ENCODE measurements around the gene GALK2.

GALK2 gene

DNA sequence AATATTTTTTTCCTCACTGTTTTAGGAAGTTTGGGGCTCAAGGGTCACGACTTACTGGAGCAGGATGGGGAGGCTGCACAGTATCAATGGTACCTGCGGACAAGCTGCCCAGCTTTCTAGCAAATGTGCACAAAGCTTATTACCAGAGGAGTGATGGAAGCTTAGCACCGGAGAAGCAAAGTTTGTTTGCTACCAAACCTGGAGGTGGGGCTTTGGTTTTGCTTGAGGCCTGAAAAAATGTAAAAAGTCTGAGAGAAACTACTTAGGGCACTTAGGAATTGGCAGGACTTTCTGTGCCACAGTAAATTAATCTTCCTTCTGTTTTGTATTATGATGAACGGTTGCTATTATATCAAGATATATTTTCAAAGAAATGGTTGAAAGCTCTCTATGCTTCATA is 157.9 kb downstream of the GALK2 start:
- Histone ChIP-seq H3K27ac (replicated peaks; ENCODE audit: low read length) (no peak overlapping the region), H4K91ac (ENCODE audit: low read depth, low read length, poor library complexity) (no peak overlapping the region), H3K4me3 (ENCODE audit: low read length in 2 of 2) (no peak overlapping the region), H3K18ac (ENCODE audit: low read length) (no peak overlapping the region), H3K4me1 (ENCODE audit: control insufficient read depth in 2 of 2, insufficient read depth in 1 of 2, low read depth in 1 of 2, low read length in 2 of 2) (peaks cover 1 to 13% of the 10 kb centered on the region in 2 donors), H2AK5ac (ENCODE audit: low read depth, low read length) (no peak overlapping the region), H4K8ac (ENCODE audit: low read depth, low read length) (no peak overlapping the region), H3K14ac (ENCODE audit: low read length) (no peak overlapping the region), H2BK15ac (ENCODE audit: low read length) (no peak overlapping the region), H2BK12ac (ENCODE audit: low read length) (no peak overlapping the region), H2BK120ac (ENCODE audit: low read depth, low read length) (no peak overlapping the region), H3K79me1 (ENCODE audit: low read depth, low read length) (no peaks in the 10 kb centered on the region), H3K4ac (ENCODE audit: low read length) (no peak overlapping the region), H3K23ac (ENCODE audit: low read depth, low read length, poor library complexity) (no peak overlapping the region), H3K36me3 (replicated peaks in 1 of 2; ENCODE audit: control insufficient read depth in 2 of 2, insufficient read depth in 2 of 2, low read length in 2 of 2) (peaks cover 0 to 2% of the 10 kb centered on the region in 2 donors), H3K9me3 (replicated peaks in 1 of 2; ENCODE audit: control insufficient read depth in 2 of 2, insufficient read depth in 1 of 2, low read depth in 1 of 2, low read length in 2 of 2) (no peaks in the 10 kb centered on the region), H3K4me2 (ENCODE audit: insufficient read depth, low read length, poor library complexity, severe bottlenecking) (no peak overlapping the region), H3K9ac (ENCODE audit: low read depth, low read length, poor library complexity) (no peak overlapping the region), H3K27me3 (ENCODE audit: control insufficient read depth in 3 of 3, insufficient read depth in 3 of 3, low read depth in 1 of 3, low read length in 3 of 3) (no peaks in the 10 kb centered on the region), H2BK5ac (ENCODE audit: low read length) (no peak overlapping the region), H2AFZ (ENCODE audit: low read length) (no peak overlapping the region)
- WGBS, 2 donors (ENCODE audit: extremely low coverage in 2 of 2, insufficient read length in 2 of 2, insufficient replicate concordance in 1 of 2) = no CpG with 5 or more reads among the region's 4 CpGs
- DNase-seq (ENCODE audit: low spot score) = no peak

- DNase-seq (ENCODE audit: low spot score) = no peak
- H4K91ac ChIP-seq (ENCODE audit: low read depth, low read length, poor library complexity) = no peak overlapping the region
Observed at GRCh38 chr15:49328941-49329340, 158.9 kb downstream of the GALK2 start.

DNA sequence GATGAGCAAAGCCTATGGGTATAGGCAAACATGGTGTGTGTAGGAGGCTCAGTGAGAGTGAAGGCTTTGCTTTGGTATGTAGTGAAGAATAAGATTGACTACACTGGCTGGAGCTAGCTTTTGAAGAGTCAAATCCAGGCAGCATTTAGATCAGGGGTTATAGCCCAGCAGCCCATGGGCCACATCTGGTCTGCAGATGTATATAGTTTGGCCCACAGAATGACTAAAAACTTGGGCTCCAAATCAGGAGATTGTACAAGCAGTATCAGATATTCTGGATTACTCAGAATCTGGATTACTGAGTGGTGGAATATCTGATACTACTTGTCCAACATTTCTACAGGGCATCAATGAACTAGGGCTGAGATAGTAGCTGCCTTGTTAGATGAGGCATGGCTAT is 160.1 kb downstream of the GALK2 start:
- Histone ChIP-seq H2BK15ac (ENCODE audit: low read length) (no peak overlapping the region), H3K27me3 (ENCODE audit: control insufficient read depth in 3 of 3, insufficient read depth in 3 of 3, low read depth in 1 of 3, low read length in 3 of 3) (no peaks in the 10 kb centered on the region), H3K18ac (ENCODE audit: low read length) (no peak overlapping the region), H4K91ac (ENCODE audit: low read depth, low read length, poor library complexity) (no peak overlapping the region), H2BK5ac (ENCODE audit: low read length) (no peak overlapping the region), H3K9me3 (replicated peaks in 1 of 2; ENCODE audit: control insufficient read depth in 2 of 2, insufficient read depth in 1 of 2, low read depth in 1 of 2, low read length in 2 of 2) (no peaks in the 10 kb centered on the region), H3K79me1 (ENCODE audit: low read depth, low read length) (no peaks in the 10 kb centered on the region), H2AK5ac (ENCODE audit: low read depth, low read length) (no peak overlapping the region), H3K4ac (ENCODE audit: low read length) (no peak overlapping the region), H2BK120ac (ENCODE audit: low read depth, low read length) (no peak overlapping the region), H3K36me3 (replicated peaks in 1 of 2; ENCODE audit: control insufficient read depth in 2 of 2, insufficient read depth in 2 of 2, low read length in 2 of 2) (peaks cover 0 to 2% of the 10 kb centered on the region in 2 donors), H3K14ac (ENCODE audit: low read length) (no peak overlapping the region), H3K9ac (ENCODE audit: low read depth, low read length, poor library complexity) (no peak overlapping the region), H2BK12ac (ENCODE audit: low read length) (no peak overlapping the region), H3K23ac (ENCODE audit: low read depth, low read length, poor library complexity) (no peak overlapping the region), H2AFZ (ENCODE audit: low read length) (no peak overlapping the region), H4K8ac (ENCODE audit: low read depth, low read length) (no peak overlapping the region), H3K4me1 (ENCODE audit: control insufficient read depth in 2 of 2, insufficient read depth in 1 of 2, low read depth in 1 of 2, low read length in 2 of 2) (no peaks in the 10 kb centered on the region), H3K27ac (replicated peaks; ENCODE audit: low read length) (no peak overlapping the region), H3K4me2 (ENCODE audit: insufficient read depth, low read length, poor library complexity, severe bottlenecking) (no peak overlapping the region), H3K4me3 (ENCODE audit: low read length in 2 of 2) (no peak overlapping the region)
- no peak for DNase-seq (ENCODE audit: low spot score)

More at GRCh38 chr15:49328941-49329340, 158.9 kb downstream of the GALK2 start:
- Histone ChIP-seq H4K8ac (ENCODE audit: low read depth, low read length) (no peak overlapping the region), H3K4ac (ENCODE audit: low read length) (no peak overlapping the region), H3K9ac (ENCODE audit: low read depth, low read length, poor library complexity) (no peak overlapping the region), H3K27ac (replicated peaks; ENCODE audit: low read length) (no peak overlapping the region), H2AK5ac (ENCODE audit: low read depth, low read length) (no peak overlapping the region), H2BK15ac (ENCODE audit: low read length) (no peak overlapping the region), H2AFZ (ENCODE audit: low read length) (no peak overlapping the region), H3K36me3 (replicated peaks in 1 of 2; ENCODE audit: control insufficient read depth in 2 of 2, insufficient read depth in 2 of 2, low read length in 2 of 2) (peaks cover 0 to 2% of the 10 kb centered on the region in 2 donors), H3K14ac (ENCODE audit: low read length) (no peak overlapping the region), H3K79me1 (ENCODE audit: low read depth, low read length) (no peaks in the 10 kb centered on the region), H2BK5ac (ENCODE audit: low read length) (no peak overlapping the region), H3K23ac (ENCODE audit: low read depth, low read length, poor library complexity) (no peak overlapping the region), H3K18ac (ENCODE audit: low read length) (no peak overlapping the region), H3K9me3 (replicated peaks in 1 of 2; ENCODE audit: control insufficient read depth in 2 of 2, insufficient read depth in 1 of 2, low read depth in 1 of 2, low read length in 2 of 2) (no peaks in the 10 kb centered on the region), H2BK120ac (ENCODE audit: low read depth, low read length) (no peak overlapping the region), H3K27me3 (ENCODE audit: control insufficient read depth in 3 of 3, insufficient read depth in 3 of 3, low read depth in 1 of 3, low read length in 3 of 3) (no peaks in the 10 kb centered on the region), H2BK12ac (ENCODE audit: low read length) (no peak overlapping the region), H3K4me1 (ENCODE audit: control insufficient read depth in 2 of 2, insufficient read depth in 1 of 2, low read depth in 1 of 2, low read length in 2 of 2) (peaks cover 0 to 6% of the 10 kb centered on the region in 2 donors), H3K4me3 (ENCODE audit: low read length in 2 of 2) (no peak overlapping the region), H3K4me2 (ENCODE audit: insufficient read depth, low read length, poor library complexity, severe bottlenecking) (no peak overlapping the region)

- Histone ChIP-seq H3K27ac (replicated peaks; ENCODE audit: low read length) (no peak overlapping the region), H2BK120ac (ENCODE audit: low read depth, low read length) (no peak overlapping the region), H3K9ac (ENCODE audit: low read depth, low read length, poor library complexity) (no peak overlapping the region), H2BK5ac (ENCODE audit: low read length) (no peak overlapping the region), H4K8ac (ENCODE audit: low read depth, low read length) (no peak overlapping the region), H2AFZ (ENCODE audit: low read length) (no peak overlapping the region), H3K79me1 (ENCODE audit: low read depth, low read length) (no peaks in the 10 kb centered on the region), H3K27me3 (ENCODE audit: control insufficient read depth in 3 of 3, insufficient read depth in 3 of 3, low read depth in 1 of 3, low read length in 3 of 3) (no peaks in the 10 kb centered on the region), H3K14ac (ENCODE audit: low read length) (no peak overlapping the region), H2AK5ac (ENCODE audit: low read depth, low read length) (no peak overlapping the region), H2BK12ac (ENCODE audit: low read length) (no peak overlapping the region), H3K18ac (ENCODE audit: low read length) (no peak overlapping the region), H4K91ac (ENCODE audit: low read depth, low read length, poor library complexity) (no peak overlapping the region), H2BK15ac (ENCODE audit: low read length) (no peak overlapping the region), H3K36me3 (replicated peaks in 1 of 2; ENCODE audit: control insufficient read depth in 2 of 2, insufficient read depth in 2 of 2, low read length in 2 of 2) (peaks cover 0 to 2% of the 10 kb centered on the region in 2 donors), H3K4ac (ENCODE audit: low read length) (no peak overlapping the region), H3K4me2 (ENCODE audit: insufficient read depth, low read length, poor library complexity, severe bottlenecking) (no peak overlapping the region), H3K4me3 (ENCODE audit: low read length in 2 of 2) (no peak overlapping the region), H3K23ac (ENCODE audit: low read depth, low read length, poor library complexity) (no peak overlapping the region), H3K4me1 (ENCODE audit: control insufficient read depth in 2 of 2, insufficient read depth in 1 of 2, low read depth in 1 of 2, low read length in 2 of 2) (no peaks in the 10 kb centered on the region), H3K9me3 (replicated peaks in 1 of 2; ENCODE audit: control insufficient read depth in 2 of 2, insufficient read depth in 1 of 2, low read depth in 1 of 2, low read length in 2 of 2) (no peaks in the 10 kb centered on the region)
- no peak for DNase-seq (ENCODE audit: low spot score)
Observed at GRCh38 chr15:49331442-49331841, 161.4 kb downstream of the GALK2 start.
